ENCODE measurements around the gene STYK1. TPM values are rescaled to one million over a fixed set of nuclear protein-coding genes. Genes with fewer than 3 reads are reported as not detected.

The STYK1 gene
- polyA plus RNA-seq, 1 donor: 0.94 TPM

DNA sequence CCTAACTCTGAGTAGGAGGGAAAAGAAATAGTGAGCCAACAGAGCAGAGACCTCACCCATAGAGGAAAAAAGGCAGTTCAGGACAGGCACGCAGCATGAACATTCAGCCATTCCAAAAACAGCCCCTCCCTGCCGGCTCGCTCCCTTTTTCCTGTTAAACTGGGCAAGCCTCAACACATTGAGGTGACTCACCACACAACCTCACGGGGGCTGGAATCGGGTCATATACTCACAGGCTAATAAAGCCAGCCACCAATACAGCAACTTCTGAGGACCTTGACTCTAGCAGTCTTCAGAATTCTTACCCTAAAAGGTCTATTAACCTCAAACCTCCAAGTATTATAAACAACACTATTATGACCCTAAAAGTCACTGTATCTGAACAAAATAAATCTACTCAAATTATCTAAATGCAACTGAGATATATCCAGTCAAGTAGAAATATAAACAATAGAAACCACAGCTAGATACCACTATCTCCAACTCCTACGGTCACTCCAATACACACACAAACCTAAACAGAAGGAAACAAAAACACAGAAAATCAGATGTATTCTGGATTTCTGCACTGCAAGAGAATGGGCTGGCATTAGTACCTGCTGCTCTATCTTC lies 43.0 kb upstream of the STYK1 start:
- H3K36me3 ChIP-seq (ENCODE audit: control insufficient read depth, insufficient read depth, low read length): peaks cover 41% of the 10 kb centered on the region
- no peaks in the 10 kb centered on the region for H3K9me3 ChIP-seq (ENCODE audit: control insufficient read depth, low read depth, low read length)
- H3K27ac ChIP-seq (ENCODE audit: low read length): no peak overlapping the region
- no peaks in the 10 kb centered on the region for H3K4me1 ChIP-seq (ENCODE audit: control insufficient read depth, insufficient read depth, low read length)
- DNase-seq: peak in 1 of 2 donors; percentile 22
- H3K27me3 ChIP-seq (ENCODE audit: control insufficient read depth, insufficient read depth, low read length): no peaks in the 10 kb centered on the region
- WGBS (ENCODE audit: insufficient coverage, low lambda C conversion rate): no CpG with 5 or more reads among the region's 6 CpGs
- H3K4me3 ChIP-seq (ENCODE audit: low read length): no peak overlapping the region

DNA sequence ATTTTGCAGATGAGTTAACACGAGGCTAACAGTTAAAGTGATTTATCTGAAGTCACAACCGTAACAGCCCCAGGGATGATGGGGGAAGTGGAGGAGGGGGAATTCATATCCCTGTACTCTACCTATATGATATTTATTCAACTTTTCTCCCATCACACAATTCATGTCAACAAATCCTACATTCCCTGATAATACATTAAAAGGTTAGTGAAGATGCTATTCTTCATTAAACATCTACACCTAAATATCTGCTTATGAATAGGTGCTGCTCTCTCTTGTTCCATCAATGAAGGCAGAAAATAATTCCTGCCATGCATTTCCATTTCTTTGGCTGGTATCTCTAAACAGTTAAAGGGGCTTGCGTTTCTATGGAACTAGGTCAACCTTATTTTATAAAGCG lies 42.4 kb upstream of the STYK1 start:
- H3K4me1 ChIP-seq (ENCODE audit: control insufficient read depth, insufficient read depth, low read length): no peaks in the 10 kb centered on the region
- H3K36me3 ChIP-seq (ENCODE audit: control insufficient read depth, insufficient read depth, low read length): peaks cover 42% of the 10 kb centered on the region
- no peaks in the 10 kb centered on the region for H3K9me3 ChIP-seq (ENCODE audit: control insufficient read depth, low read depth, low read length)
- no peak overlapping the region for H3K27ac ChIP-seq (ENCODE audit: low read length)
- no peak for DNase-seq
- no CpG with 5 or more reads among the region's 4 CpGs for WGBS (ENCODE audit: insufficient coverage, low lambda C conversion rate)
- H3K4me3 ChIP-seq (ENCODE audit: low read length): no peak overlapping the region
- no peaks in the 10 kb centered on the region for H3K27me3 ChIP-seq (ENCODE audit: control insufficient read depth, insufficient read depth, low read length)

DNA sequence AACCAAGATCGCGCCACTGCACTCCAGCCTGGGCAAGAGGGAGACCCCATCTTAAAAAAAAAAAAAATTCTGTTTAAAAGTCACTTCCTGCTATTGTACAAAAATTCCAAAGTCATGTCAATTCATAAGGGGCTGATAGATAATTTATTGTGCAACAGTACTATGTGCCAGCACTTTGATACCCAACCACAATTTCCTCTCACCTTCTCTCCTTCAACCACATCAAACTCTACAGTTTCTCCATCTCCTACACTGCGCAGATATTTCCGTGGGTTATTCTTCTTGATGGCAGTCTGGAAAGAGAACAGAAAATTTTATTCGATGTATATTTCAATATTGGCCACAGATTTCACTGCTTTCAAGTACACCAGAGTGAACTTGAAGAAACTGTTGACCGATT lies 41.6 kb upstream of the STYK1 start:
- DNase-seq: no peak
- 100% methylated on average over 4 of the region's 6 CpGs for WGBS (ENCODE audit: insufficient coverage, low lambda C conversion rate)
- Histone ChIP-seq H3K27ac (ENCODE audit: low read length) (no peak overlapping the region), H3K9me3 (ENCODE audit: control insufficient read depth, low read depth, low read length) (no peaks in the 10 kb centered on the region), H3K36me3 (ENCODE audit: control insufficient read depth, insufficient read depth, low read length) (peaks cover 44% of the 10 kb centered on the region), H3K4me3 (ENCODE audit: low read length) (no peak overlapping the region), H3K4me1 (ENCODE audit: control insufficient read depth, insufficient read depth, low read length) (no peaks in the 10 kb centered on the region), H3K27me3 (ENCODE audit: control insufficient read depth, insufficient read depth, low read length) (no peaks in the 10 kb centered on the region)

DNA sequence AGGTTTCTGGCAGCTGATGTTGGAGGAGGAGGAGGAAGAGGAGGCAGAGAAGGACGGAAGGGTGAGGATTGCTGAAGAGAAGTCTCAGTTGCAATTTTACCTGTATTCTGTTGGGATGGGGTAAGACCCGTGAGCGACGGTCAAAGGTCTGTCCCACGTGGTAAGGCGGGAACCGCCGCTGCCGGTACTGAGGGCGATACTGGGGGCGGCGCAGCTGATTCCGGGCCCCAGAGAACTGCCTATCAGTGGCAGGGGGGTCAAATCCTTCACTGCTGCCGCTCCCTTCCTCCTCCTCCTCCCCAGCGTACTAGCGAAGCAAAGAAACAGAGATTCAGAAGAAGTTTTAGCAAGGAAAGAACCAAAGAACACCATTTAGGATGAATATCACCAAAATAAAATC lies 36.0 kb upstream of the STYK1 start:
- no peaks in the 10 kb centered on the region for H3K9me3 ChIP-seq (ENCODE audit: control insufficient read depth, low read depth, low read length)
- WGBS (ENCODE audit: insufficient coverage, low lambda C conversion rate): no CpG with 5 or more reads among the region's 16 CpGs
- no peaks in the 10 kb centered on the region for H3K27me3 ChIP-seq (ENCODE audit: control insufficient read depth, insufficient read depth, low read length)
- peaks cover 74% of the 10 kb centered on the region for H3K36me3 ChIP-seq (ENCODE audit: control insufficient read depth, insufficient read depth, low read length)
- no peak for DNase-seq
- no peak overlapping the region for H3K4me3 ChIP-seq (ENCODE audit: low read length)
- H3K4me1 ChIP-seq (ENCODE audit: control insufficient read depth, insufficient read depth, low read length): no peaks in the 10 kb centered on the region
- H3K27ac ChIP-seq (ENCODE audit: low read length): no peak overlapping the region

DNA sequence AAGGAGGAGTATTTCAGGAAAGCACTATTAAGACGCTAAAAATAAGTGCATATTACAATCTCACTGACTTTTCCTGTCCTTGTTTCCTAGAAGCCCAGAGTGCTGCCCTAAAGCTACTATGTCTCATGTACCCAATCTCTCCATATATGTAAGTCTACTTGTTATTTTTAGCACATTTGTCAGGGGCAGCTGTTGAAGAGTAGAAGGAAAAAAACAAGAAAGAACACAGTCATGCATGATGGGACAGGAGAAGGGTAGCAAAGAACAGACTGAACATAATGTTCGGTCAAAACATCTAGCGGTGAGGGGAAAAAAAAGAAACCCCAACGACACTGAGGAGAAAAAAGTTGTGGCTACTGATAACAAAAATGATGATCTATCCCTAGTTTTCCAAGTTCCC lies 35.0 kb upstream of the STYK1 start:
- Histone ChIP-seq H3K4me3 (ENCODE audit: low read length) (no peak overlapping the region), H3K4me1 (ENCODE audit: control insufficient read depth, insufficient read depth, low read length) (no peaks in the 10 kb centered on the region), H3K36me3 (ENCODE audit: control insufficient read depth, insufficient read depth, low read length) (peaks cover 69% of the 10 kb centered on the region), H3K9me3 (ENCODE audit: control insufficient read depth, low read depth, low read length) (no peaks in the 10 kb centered on the region), H3K27me3 (ENCODE audit: control insufficient read depth, insufficient read depth, low read length) (no peaks in the 10 kb centered on the region), H3K27ac (ENCODE audit: low read length) (no peak overlapping the region)
- no peak for DNase-seq
- WGBS (ENCODE audit: insufficient coverage, low lambda C conversion rate): 95% methylated on average over 3 of the region's 4 CpGs

DNA sequence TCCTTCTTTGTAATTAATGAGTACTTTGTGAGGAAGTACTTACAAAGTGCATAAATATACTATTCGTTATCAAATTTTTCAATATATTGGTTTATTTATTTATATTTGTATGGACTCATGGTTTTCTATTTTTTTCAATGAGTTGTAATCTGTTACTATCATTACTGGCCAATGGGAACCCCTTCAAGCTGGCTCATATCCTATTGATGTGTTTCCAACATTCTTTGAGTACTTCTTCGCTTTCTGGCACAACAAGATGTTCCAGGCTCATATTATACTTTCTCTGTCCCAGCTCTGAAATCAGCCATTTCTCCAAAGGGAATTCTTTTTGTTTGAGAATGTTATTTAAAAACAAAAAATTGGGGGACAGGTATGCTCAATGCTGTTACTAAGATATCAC lies 31.8 kb upstream of the STYK1 start:
- H3K27ac ChIP-seq (ENCODE audit: low read length): no peak overlapping the region
- H3K27me3 ChIP-seq (ENCODE audit: control insufficient read depth, insufficient read depth, low read length): no peaks in the 10 kb centered on the region
- WGBS (ENCODE audit: insufficient coverage, low lambda C conversion rate): 100% methylated on average over 1 of the region's 2 CpGs
- H3K9me3 ChIP-seq (ENCODE audit: control insufficient read depth, low read depth, low read length): no peaks in the 10 kb centered on the region
- no peak for DNase-seq
- no peaks in the 10 kb centered on the region for H3K4me1 ChIP-seq (ENCODE audit: control insufficient read depth, insufficient read depth, low read length)
- H3K36me3 ChIP-seq (ENCODE audit: control insufficient read depth, insufficient read depth, low read length): peaks cover 72% of the 10 kb centered on the region
- H3K4me3 ChIP-seq (ENCODE audit: low read length): no peak overlapping the region

DNA sequence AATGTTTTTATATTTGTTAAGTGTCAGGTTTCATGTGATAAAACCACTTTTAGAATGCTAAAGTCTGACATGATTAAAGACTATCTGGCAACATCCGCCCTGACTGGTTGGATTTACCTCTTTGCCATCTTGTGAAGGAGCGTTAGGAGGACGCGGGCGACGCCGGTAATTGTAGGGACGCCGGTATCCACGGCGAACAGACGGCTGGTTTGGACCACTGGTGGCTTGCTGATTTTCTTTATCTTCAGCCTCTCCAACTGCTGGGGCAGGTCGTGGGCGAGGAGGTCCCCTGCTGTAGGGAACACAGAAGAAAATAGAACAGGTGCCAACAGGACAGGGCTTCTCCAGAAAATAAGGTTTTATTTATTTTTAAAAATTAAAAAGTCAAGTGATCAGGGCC lies 28.0 kb upstream of the STYK1 start:
- Histone ChIP-seq H3K9me3 (ENCODE audit: control insufficient read depth, low read depth, low read length) (no peaks in the 10 kb centered on the region), H3K36me3 (ENCODE audit: control insufficient read depth, insufficient read depth, low read length) (peaks cover 56% of the 10 kb centered on the region), H3K4me3 (ENCODE audit: low read length) (no peak overlapping the region), H3K27ac (ENCODE audit: low read length) (no peak overlapping the region), H3K27me3 (ENCODE audit: control insufficient read depth, insufficient read depth, low read length) (no peaks in the 10 kb centered on the region), H3K4me1 (ENCODE audit: control insufficient read depth, insufficient read depth, low read length) (no peaks in the 10 kb centered on the region)
- WGBS (ENCODE audit: insufficient coverage, low lambda C conversion rate): no CpG with 5 or more reads among the region's 14 CpGs
- no peak for DNase-seq

DNA sequence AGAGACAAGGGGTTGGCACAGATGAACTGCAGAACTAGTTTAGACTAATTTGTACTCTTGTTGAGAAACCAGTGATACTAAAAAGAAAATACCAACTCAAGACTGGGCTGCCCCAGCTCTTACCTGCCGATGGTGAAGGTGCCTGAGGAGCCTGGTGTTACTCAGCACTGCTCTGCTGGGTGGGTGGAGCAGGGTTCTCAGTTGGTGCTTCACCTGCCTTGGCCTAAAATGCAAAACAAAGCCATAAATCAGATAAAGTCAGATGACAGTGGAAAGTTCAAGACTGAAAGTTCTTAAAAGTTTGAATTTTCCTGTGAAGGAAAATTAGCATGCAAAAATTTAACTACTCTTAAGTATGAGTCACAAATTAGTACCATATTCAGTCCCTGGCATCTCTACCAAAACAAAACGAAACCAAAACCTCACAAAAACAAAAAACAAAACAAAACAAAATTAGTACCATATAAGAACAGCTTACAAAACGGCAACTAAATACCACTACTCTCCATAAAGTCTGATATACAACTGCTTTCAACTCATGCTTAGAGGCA lies 27.4 kb upstream of the STYK1 start:
- no peaks in the 10 kb centered on the region for H3K27me3 ChIP-seq (ENCODE audit: control insufficient read depth, insufficient read depth, low read length)
- no peak overlapping the region for H3K4me3 ChIP-seq (ENCODE audit: low read length)
- no CpG with 5 or more reads among the region's 3 CpGs for WGBS (ENCODE audit: insufficient coverage, low lambda C conversion rate)
- no peak overlapping the region for H3K27ac ChIP-seq (ENCODE audit: low read length)
- H3K4me1 ChIP-seq (ENCODE audit: control insufficient read depth, insufficient read depth, low read length): no peaks in the 10 kb centered on the region
- DNase-seq: no peak
- H3K36me3 ChIP-seq (ENCODE audit: control insufficient read depth, insufficient read depth, low read length): peaks cover 53% of the 10 kb centered on the region
- no peaks in the 10 kb centered on the region for H3K9me3 ChIP-seq (ENCODE audit: control insufficient read depth, low read depth, low read length)

DNA sequence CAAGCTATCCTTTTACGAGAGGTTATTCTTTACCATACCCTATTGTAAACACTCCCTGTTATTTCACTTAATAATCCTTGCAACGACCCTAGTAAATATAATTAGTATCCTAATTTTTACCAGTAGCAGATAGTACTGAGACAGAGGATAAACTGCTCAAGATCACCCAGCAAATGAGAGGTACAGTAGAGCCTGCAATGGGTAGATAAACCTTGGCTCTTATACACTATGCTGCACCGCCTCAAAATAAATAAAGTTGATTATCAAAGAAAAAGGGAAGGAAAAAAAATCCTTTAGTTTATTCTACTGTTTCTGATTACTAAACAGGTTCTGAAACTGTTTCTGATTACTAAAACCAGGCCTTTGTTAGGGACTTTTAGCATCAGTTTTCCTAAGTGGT lies 26.7 kb upstream of the STYK1 start:
- 68% methylated on average over 3 of the region's 3 CpGs for WGBS (ENCODE audit: insufficient coverage, low lambda C conversion rate)
- Histone ChIP-seq H3K36me3 (ENCODE audit: control insufficient read depth, insufficient read depth, low read length) (peaks cover 50% of the 10 kb centered on the region), H3K4me3 (ENCODE audit: low read length) (no peak overlapping the region), H3K27me3 (ENCODE audit: control insufficient read depth, insufficient read depth, low read length) (no peaks in the 10 kb centered on the region), H3K27ac (ENCODE audit: low read length) (no peak overlapping the region), H3K9me3 (ENCODE audit: control insufficient read depth, low read depth, low read length) (no peaks in the 10 kb centered on the region), H3K4me1 (ENCODE audit: control insufficient read depth, insufficient read depth, low read length) (no peaks in the 10 kb centered on the region)
- no peak for DNase-seq

DNA sequence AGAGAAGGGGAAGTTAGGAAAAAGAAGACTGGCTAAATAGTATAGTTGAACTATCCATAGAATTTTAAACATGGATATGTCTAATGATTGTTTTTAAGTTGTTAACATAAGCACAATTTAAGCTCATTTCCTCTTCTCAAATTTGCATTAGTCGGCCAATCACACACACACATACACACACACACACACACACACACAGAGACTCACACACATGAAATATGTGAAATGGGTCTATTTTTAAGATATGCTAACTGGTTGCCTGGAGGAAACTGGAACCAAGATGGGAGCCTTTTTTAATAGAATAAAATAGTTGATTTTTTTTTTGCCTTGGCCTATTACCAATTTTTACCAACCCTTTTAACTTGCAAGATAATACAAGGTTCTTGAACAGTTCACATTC lies 24.0 kb upstream of the STYK1 start:
- H3K36me3 ChIP-seq (ENCODE audit: control insufficient read depth, insufficient read depth, low read length): peaks cover 33% of the 10 kb centered on the region
- WGBS (ENCODE audit: insufficient coverage, low lambda C conversion rate): no CpG with 5 or more reads among the region's 1 CpG

DNA sequence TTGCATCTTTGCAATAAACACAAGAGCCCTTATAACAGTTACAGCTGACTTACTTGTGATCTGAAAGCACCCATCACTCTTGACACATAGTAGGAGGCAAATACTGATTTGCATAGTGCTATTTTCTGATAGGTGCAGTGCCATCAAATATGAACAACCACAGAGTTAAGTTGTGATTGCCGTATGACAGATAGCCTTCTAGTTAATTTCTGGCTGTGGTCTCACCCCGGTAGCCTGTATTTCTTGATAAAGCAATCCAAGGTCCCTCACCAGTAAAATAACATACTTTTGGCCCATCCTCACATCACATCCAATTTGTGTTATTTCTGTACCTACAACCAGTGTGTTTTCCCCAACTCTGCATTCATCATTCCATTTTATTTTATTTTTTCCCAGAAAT lies 23.3 kb upstream of the STYK1 start:
- no peak overlapping the region for H3K27ac ChIP-seq (ENCODE audit: low read length)
- WGBS (ENCODE audit: insufficient coverage, low lambda C conversion rate): no CpG with 5 or more reads among the region's 2 CpGs
- no peak for DNase-seq
- no peaks in the 10 kb centered on the region for H3K27me3 ChIP-seq (ENCODE audit: control insufficient read depth, insufficient read depth, low read length)
- H3K36me3 ChIP-seq (ENCODE audit: control insufficient read depth, insufficient read depth, low read length): peaks cover 32% of the 10 kb centered on the region
- H3K9me3 ChIP-seq (ENCODE audit: control insufficient read depth, low read depth, low read length): no peaks in the 10 kb centered on the region
- H3K4me3 ChIP-seq (ENCODE audit: low read length): no peak overlapping the region
- H3K4me1 ChIP-seq (ENCODE audit: control insufficient read depth, insufficient read depth, low read length): no peaks in the 10 kb centered on the region

More for the DNA sequence above, 24.0 kb upstream of the STYK1 start:
- DNase-seq: no peak
- Histone ChIP-seq H3K4me3 (ENCODE audit: low read length) (no peak overlapping the region), H3K27ac (ENCODE audit: low read length) (no peak overlapping the region), H3K27me3 (ENCODE audit: control insufficient read depth, insufficient read depth, low read length) (no peaks in the 10 kb centered on the region), H3K4me1 (ENCODE audit: control insufficient read depth, insufficient read depth, low read length) (no peaks in the 10 kb centered on the region), H3K9me3 (ENCODE audit: control insufficient read depth, low read depth, low read length) (no peaks in the 10 kb centered on the region)
